OCI-LY7 (cell line): ENCODE results near the gene GLB1L2. TPM values are rescaled to one million over a fixed set of nuclear protein-coding genes. Genes with fewer than 3 reads are reported as not detected.

Experiments
- BruUV-seq: library from RNA; stranded (reverse); fragments of 400-500 nt; replicated peaks from 2 replicates; lab custom pipeline; 2021; lab: Mats Ljungman, UMichigan
- CTCF ChIA-PET: fragments of 300-600 bp; sonication (Branson Sonifier 250); formaldehyde crosslinking; loops from one replicate; lab custom pipeline; 2022; ENCODE audit warnings: antibody characterized with exemption; ENCODE audit not compliant: unreplicated experiment; lab: Charles Lee
- POLR2A ChIA-PET: fragments of 300-600 bp; sonication (Branson Sonifier 250); formaldehyde crosslinking; loops from one replicate; lab custom pipeline; 2022; ENCODE audit warnings: antibody characterized with exemption; lab: Charles Lee
- DNase-seq: peaks from one replicate; pipeline ENCODE4 v3.0.0-alpha.2; 2015; ENCODE audit warnings: low spot score
- H2AFZ ChIP-seq: fragments of 200-600 bp; sonication (generic), shearing (Covaris generic); 2 replicates; pipeline ENCODE4 v1.6.1; 2014; ENCODE audit warnings: mild to moderate bottlenecking, antibody characterized with exemption, low read length, moderate library complexity
- H3K27ac ChIP-seq: fragments of 200-600 bp; sonication (generic); 2 replicates; pipeline ENCODE4 v1.5.1; 2014; ENCODE audit warnings: mixed run types, low read depth, mild to moderate bottlenecking, moderate library complexity, low read length, inconsistent platforms; ENCODE audit not compliant: poor library complexity, severe bottlenecking
- H3K36me3 ChIP-seq: fragments of 200-600 bp; sonication (generic); 2 replicates; pipeline ENCODE4 v1.6.1; 2014; ENCODE audit warnings: mild to moderate bottlenecking, antibody characterized with exemption, low read length, moderate library complexity, mixed read lengths; ENCODE audit not compliant: insufficient read depth
- H3K4me1 ChIP-seq: fragments of 200-600 bp; sonication (generic); 2 replicates; pipeline ENCODE4 v1.5.1; 2014; ENCODE audit warnings: mild to moderate bottlenecking, low read length; ENCODE audit not compliant: insufficient read depth, poor library complexity, severe bottlenecking
- H3K4me2 ChIP-seq: fragments of 200-600 bp; sonication (generic); 2 replicates; pipeline ENCODE4 v1.6.1; 2014; ENCODE audit warnings: mild to moderate bottlenecking, low read length
- H3K4me3 ChIP-seq: fragments of 200-600 bp; sonication (generic); 2 replicates; pipeline ENCODE4 v1.5.1; 2014; ENCODE audit warnings: mild to moderate bottlenecking, low read depth, low read length; ENCODE audit not compliant: poor library complexity, severe bottlenecking
- H3K79me2 ChIP-seq: fragments of 200-600 bp; sonication (generic); 2 replicates; pipeline ENCODE4 v1.6.1; 2016; ENCODE audit warnings: low read depth, mild to moderate bottlenecking, low read length, moderate library complexity, mixed read lengths; ENCODE audit not compliant: insufficient read depth
- H3K9me2 ChIP-seq: fragments of 200-600 bp; sonication (generic); 2 replicates; pipeline ENCODE4 v1.6.1; 2016; ENCODE audit warnings: mild to moderate bottlenecking, low read length, mixed read lengths; ENCODE audit not compliant: insufficient read depth
- H3K9me3 ChIP-seq: fragments of 200-600 bp; sonication (generic); 2 replicates; pipeline ENCODE4 v1.6.1; 2014; ENCODE audit warnings: mild to moderate bottlenecking, mixed run types, low read length, mixed read lengths
- H4K20me1 ChIP-seq: fragments of 200-600 bp; sonication (generic); 2 replicates; pipeline ENCODE4 v1.6.1; 2014; ENCODE audit warnings: mild to moderate bottlenecking, antibody characterized with exemption, low read length, moderate library complexity, mixed read lengths; ENCODE audit not compliant: insufficient read depth
- EZH2phosphoT487 ChIP-seq: fragments of 200-600 bp; sonication (generic); IDR thresholded peaks from 2 replicates; pipeline ENCODE4 v1.6.1; 2018; ENCODE audit warnings: low read depth, borderline replicate concordance, mild to moderate bottlenecking, mixed run types, antibody characterized with exemption, low read length, moderate library complexity, mixed read lengths
- intact Hi-C: fragments of 100-400 bp; cut with micrococcal nuclease; formaldehyde crosslinking; loops from one replicate; pipeline ENCODE4 v1.10.0; 2022; ENCODE audit not compliant: unreplicated experiment
- total RNA-seq, 2 experiments: library from RNA; depleted of rRNA in 1 of 2; stranded (reverse); fragments of >200 nt in 1 of 2; shearing (Covaris generic) in 1 of 2; gene quantifications; 2 replicates each; pipeline ENCODE4 v1.2.3, GENCODE V29; 2014 to 2022
- TF ChIP-seq, protein P1 (sequence below): fragments of 200-600 bp; sonication (generic); conservative IDR thresholded peaks from 2 replicates; pipeline ENCODE4 v1.5.1; 2014; ENCODE audit warnings: mild to moderate bottlenecking, antibody characterized with exemption, low read length, moderate library complexity, mixed read lengths

The GLB1L2 gene
- total RNA-seq, 2 experiments from 2014 or later: not detected

DNA sequence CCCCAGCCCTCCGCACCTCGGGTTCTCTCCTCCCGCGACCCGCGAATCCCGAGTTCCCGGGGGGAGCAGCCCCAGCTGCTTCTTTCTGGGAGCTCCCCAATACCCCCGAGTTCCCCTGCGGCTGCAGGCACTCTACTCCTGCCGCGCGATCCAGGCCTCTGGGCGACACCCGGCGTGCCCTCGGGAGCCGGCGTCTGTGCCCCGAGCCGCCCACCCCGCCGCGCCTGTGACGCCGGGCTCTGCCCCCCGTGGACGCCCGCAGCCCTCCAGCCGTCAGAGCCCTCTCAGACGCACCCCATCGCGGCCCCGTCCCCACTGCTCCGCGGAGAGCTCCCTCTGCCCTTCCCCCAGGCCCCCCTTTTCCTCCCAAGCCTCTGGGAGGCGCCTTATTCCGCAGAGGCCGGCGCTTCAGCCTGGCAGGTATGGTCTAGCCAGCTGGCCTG lies 422 bp downstream of the GLB1L2 start:
- Histone ChIP-seq H3K27ac (no peak overlapping the region), H4K20me1 (no peaks in the 10 kb centered on the region), H2AFZ (no peak overlapping the region), H3K36me3 (no peaks in the 10 kb centered on the region), H3K9me2 (no peaks in the 10 kb centered on the region), H3K4me1 (no peaks in the 10 kb centered on the region), H3K4me3 (no peak overlapping the region), H3K79me2 (no peaks in the 10 kb centered on the region), H3K4me2 (no peak overlapping the region), H3K9me3 (no peaks in the 10 kb centered on the region)
- CTCF ChIA-PET: no interaction called here
- POLR2A ChIA-PET: no interaction called here
- no peak for DNase-seq
- TF ChIP-seq EZH2phosphoT487: no peak
- BruUV-seq: no TSS peak
- intact Hi-C loops: no loop called here

DNA sequence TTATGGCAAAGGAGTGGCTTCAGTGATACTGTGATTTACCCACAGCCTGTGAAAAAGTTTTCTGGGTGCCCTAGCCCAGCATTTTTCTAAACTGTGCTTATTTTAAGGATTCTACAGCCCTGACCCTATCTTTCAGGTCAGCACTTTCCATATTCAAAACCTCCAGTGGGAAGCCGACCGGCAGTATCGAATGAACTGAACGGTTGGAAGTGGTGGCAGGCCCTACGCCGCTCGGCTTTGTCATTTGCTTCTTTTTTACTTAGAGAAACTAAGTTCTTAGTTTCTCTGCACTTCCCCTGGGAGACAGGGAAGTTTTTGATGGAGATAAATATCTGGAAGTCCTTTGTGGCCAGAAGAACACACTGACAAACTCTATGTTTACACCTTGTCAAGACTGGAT lies 994 bp downstream of the GLB1L2 start:
- CTCF ChIA-PET: no interaction called here
- Histone ChIP-seq H4K20me1 (no peaks in the 10 kb centered on the region), H3K4me1 (no peaks in the 10 kb centered on the region), H3K4me3 (no peak overlapping the region), H2AFZ (no peak overlapping the region), H3K27ac (no peak overlapping the region), H3K9me3 (no peaks in the 10 kb centered on the region), H3K9me2 (no peaks in the 10 kb centered on the region), H3K4me2 (no peak overlapping the region), H3K79me2 (no peaks in the 10 kb centered on the region), H3K36me3 (no peaks in the 10 kb centered on the region)
- intact Hi-C loops: no loop called here
- no TSS peak for BruUV-seq
- TF ChIP-seq, protein P1, sequence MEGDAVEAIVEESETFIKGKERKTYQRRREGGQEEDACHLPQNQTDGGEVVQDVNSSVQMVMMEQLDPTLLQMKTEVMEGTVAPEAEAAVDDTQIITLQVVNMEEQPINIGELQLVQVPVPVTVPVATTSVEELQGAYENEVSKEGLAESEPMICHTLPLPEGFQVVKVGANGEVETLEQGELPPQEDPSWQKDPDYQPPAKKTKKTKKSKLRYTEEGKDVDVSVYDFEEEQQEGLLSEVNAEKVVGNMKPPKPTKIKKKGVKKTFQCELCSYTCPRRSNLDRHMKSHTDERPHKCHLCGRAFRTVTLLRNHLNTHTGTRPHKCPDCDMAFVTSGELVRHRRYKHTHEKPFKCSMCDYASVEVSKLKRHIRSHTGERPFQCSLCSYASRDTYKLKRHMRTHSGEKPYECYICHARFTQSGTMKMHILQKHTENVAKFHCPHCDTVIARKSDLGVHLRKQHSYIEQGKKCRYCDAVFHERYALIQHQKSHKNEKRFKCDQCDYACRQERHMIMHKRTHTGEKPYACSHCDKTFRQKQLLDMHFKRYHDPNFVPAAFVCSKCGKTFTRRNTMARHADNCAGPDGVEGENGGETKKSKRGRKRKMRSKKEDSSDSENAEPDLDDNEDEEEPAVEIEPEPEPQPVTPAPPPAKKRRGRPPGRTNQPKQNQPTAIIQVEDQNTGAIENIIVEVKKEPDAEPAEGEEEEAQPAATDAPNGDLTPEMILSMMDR: no peak
- TF ChIP-seq EZH2phosphoT487: no peak
- DNase-seq: no peak
- POLR2A ChIA-PET: no interaction called here

DNA sequence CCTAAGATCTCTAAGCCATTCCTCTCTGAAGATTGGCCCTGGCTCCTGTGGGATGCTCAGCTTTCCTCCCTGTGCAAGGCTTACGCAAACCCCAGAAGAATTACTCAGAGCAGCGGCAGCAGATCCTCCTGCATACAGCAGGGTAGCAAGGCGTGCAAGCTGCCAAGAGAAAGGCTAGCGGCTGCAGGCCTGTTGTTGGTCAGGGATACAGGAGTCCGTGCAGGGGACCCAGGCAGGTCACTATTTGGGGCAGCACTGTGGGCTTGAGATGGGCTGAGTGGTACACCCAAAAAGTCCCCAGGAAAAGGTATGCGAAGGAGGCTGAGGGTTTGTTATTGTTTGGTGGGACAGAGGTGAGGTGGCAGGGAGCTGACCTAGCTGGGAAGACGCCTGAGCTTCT lies 1.5 kb downstream of the GLB1L2 start:
- ChIA-PET CTCF (no interaction called here), POLR2A (no interaction called here)
- H3K4me3 ChIP-seq: no peak overlapping the region
- intact Hi-C loops: no loop called here
- no peak overlapping the region for H3K4me2 ChIP-seq
- H3K9me3 ChIP-seq: no peaks in the 10 kb centered on the region
- no peaks in the 10 kb centered on the region for H3K79me2 ChIP-seq
- no peak for DNase-seq
- BruUV-seq: no TSS peak
- H3K4me1 ChIP-seq: no peaks in the 10 kb centered on the region
- no peaks in the 10 kb centered on the region for H3K9me2 ChIP-seq
- no peaks in the 10 kb centered on the region for H3K36me3 ChIP-seq
- H2AFZ ChIP-seq: no peak overlapping the region
- H3K27ac ChIP-seq: no peak overlapping the region
- no peaks in the 10 kb centered on the region for H4K20me1 ChIP-seq
- TF ChIP-seq EZH2phosphoT487: no peak
- TF ChIP-seq, protein P1: no peak
